ENCODE measurements around the gene EIF4H.

EIF4H gene

GRCh38 chr7:74228951-74229900, 55.1 kb downstream of the EIF4H start:
- H3K4me3 Mint-ChIP-seq = no peak overlapping the region

DNA sequence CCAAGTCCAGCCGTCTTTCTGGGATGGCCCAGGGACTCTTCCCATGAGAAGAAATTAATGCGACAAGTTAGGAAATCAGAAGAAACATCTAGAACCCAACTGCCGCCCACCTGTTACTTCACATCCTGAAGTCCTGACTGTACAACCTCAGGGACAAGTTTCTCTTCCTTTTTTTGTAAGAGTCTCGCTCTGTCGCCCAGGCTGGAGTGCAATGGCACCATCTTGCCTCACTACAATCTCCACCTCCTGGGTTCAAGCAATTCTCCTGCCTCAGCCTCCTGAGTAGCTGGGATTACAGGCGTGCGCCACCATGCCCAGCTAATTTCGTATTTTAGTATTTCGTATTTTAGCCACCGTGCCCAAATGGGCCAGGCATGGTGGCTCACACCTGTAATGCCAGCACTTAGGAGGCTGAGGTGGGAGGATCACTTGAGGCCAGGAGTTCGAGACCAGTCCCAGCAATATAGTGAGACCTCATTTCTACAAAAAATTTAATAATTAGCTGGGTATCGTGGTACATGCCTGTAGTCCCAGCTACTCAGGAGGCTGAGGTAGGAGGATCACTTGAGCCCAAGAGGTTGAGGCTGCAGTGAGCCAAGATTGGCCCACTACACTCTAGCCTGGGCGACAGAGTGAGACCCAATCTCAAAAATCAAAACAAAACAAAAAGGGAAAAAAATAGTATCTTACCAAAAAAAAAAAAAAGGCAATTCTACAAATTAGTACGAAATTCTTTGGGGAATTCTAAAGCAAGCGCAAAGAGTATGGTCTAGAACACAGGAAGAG, 56.5 kb downstream of the EIF4H start:
- peaks cover 51% of the 10 kb centered on the region for H3K36me3 Mint-ChIP-seq (ENCODE audit: low read depth)
- no peaks in the 10 kb centered on the region for H3K27me3 Mint-ChIP-seq (ENCODE audit: low read depth)
- no peak overlapping the region for H3K4me3 Mint-ChIP-seq
- H3K9me3 Mint-ChIP-seq = no peaks in the 10 kb centered on the region
- TF ChIP-seq, protein P1, sequence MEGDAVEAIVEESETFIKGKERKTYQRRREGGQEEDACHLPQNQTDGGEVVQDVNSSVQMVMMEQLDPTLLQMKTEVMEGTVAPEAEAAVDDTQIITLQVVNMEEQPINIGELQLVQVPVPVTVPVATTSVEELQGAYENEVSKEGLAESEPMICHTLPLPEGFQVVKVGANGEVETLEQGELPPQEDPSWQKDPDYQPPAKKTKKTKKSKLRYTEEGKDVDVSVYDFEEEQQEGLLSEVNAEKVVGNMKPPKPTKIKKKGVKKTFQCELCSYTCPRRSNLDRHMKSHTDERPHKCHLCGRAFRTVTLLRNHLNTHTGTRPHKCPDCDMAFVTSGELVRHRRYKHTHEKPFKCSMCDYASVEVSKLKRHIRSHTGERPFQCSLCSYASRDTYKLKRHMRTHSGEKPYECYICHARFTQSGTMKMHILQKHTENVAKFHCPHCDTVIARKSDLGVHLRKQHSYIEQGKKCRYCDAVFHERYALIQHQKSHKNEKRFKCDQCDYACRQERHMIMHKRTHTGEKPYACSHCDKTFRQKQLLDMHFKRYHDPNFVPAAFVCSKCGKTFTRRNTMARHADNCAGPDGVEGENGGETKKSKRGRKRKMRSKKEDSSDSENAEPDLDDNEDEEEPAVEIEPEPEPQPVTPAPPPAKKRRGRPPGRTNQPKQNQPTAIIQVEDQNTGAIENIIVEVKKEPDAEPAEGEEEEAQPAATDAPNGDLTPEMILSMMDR (IDR thresholded peaks at IDR 0.05; ENCODE audit: unreplicated experiment in 3 of 3) = no peak
- no peaks in the 10 kb centered on the region for H3K4me1 Mint-ChIP-seq
- no peak overlapping the region for H3K27ac Mint-ChIP-seq

More at GRCh38 chr7:74228951-74229900, 55.1 kb downstream of the EIF4H start:
- TF ChIP-seq, protein P1 (IDR thresholded peaks at IDR 0.05; ENCODE audit: unreplicated experiment in 3 of 3) = no peak
- Mint-ChIP-seq H3K27me3 (ENCODE audit: low read depth) (no peaks in the 10 kb centered on the region), H3K27ac (no peak overlapping the region), H3K36me3 (ENCODE audit: low read depth) (peaks cover 45% of the 10 kb centered on the region), H3K9me3 (no peaks in the 10 kb centered on the region), H3K4me1 (no peaks in the 10 kb centered on the region)

- TF ChIP-seq, protein P1 (IDR thresholded peaks at IDR 0.05; ENCODE audit: unreplicated experiment in 3 of 3) = no peak
- H3K9me3 Mint-ChIP-seq = no peaks in the 10 kb centered on the region
- no peaks in the 10 kb centered on the region for H3K27me3 Mint-ChIP-seq (ENCODE audit: low read depth)
- H3K4me3 Mint-ChIP-seq = no peak overlapping the region
- no peaks in the 10 kb centered on the region for H3K4me1 Mint-ChIP-seq
- H3K27ac Mint-ChIP-seq = no peak overlapping the region
- peaks cover 49% of the 10 kb centered on the region for H3K36me3 Mint-ChIP-seq (ENCODE audit: low read depth)
Measured at GRCh38 chr7:74231232-74231590, 57.1 kb downstream of the EIF4H start.

DNA sequence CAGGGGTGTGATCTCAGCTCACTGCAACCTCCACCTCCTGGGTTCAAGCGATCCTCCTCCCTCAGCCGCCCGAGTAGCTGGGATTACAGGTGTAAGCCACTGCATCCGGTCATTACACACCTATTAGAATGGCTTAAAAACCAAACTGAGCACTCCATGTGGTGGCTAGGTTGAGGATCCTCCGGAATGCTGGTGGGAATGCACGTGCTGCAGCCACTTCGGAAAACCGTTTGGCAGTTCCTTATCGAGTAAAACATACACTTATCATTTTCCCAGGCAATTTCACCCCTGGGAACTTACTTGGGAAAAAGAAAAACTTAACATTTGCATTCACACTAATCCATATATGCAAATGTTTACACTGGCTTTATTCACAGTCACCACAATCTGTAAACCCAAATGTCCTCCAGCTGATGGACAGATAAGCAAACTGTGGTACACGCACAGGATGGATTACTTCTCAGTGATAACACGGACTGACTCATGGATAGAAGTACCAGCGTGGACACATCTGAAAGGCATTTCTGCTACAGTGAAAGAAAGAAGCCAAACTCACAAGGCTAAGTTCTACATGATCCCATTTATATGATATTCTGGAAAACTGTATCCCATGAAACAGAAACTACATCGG, 59.6 kb downstream of the EIF4H start:
- Mint-ChIP-seq H3K27me3 (ENCODE audit: low read depth) (no peaks in the 10 kb centered on the region), H3K27ac (no peak overlapping the region), H3K9me3 (no peaks in the 10 kb centered on the region), H3K4me1 (no peaks in the 10 kb centered on the region), H3K4me3 (no peak overlapping the region), H3K36me3 (ENCODE audit: low read depth) (peaks cover 52% of the 10 kb centered on the region)
- TF ChIP-seq, protein P1 (IDR thresholded peaks at IDR 0.05; ENCODE audit: unreplicated experiment in 3 of 3) = no peak

- H3K4me3 Mint-ChIP-seq = no peak overlapping the region
- no peaks in the 10 kb centered on the region for H3K9me3 Mint-ChIP-seq
- no peak overlapping the region for H3K27ac Mint-ChIP-seq
- TF ChIP-seq, protein P1 (IDR thresholded peaks at IDR 0.05; ENCODE audit: unreplicated experiment in 3 of 3) = no peak
- no peaks in the 10 kb centered on the region for H3K27me3 Mint-ChIP-seq (ENCODE audit: low read depth)
- H3K4me1 Mint-ChIP-seq = no peaks in the 10 kb centered on the region
- peaks cover 43% of the 10 kb centered on the region for H3K36me3 Mint-ChIP-seq (ENCODE audit: low read depth)
Measured at GRCh38 chr7:74235518-74236268, 61.5 kb downstream of the EIF4H start.
